Breast epithelium (tissue), 3 donors: ENCODE measurements around the gene OAS2.

Experiments used
- CTCF ChIP-seq, 3 donors: fragments of 450-650 bp; IDR thresholded peaks; one replicate each; pipeline ENCODE4 v1.5.1; 2016 to 2017; ENCODE audit warnings: antibody characterized with exemption in 3 of 3, mild to moderate bottlenecking in 3 of 3, moderate library complexity in 3 of 3
- POLR2A ChIP-seq: fragments of 450-650 bp; IDR thresholded peaks from one replicate; pipeline ENCODE4 v1.6.1; 2016; ENCODE audit warnings: antibody characterized with exemption, mild to moderate bottlenecking, moderate library complexity
- POLR2AphosphoS5 ChIP-seq, 3 donors: sonication (generic); formaldehyde crosslinking; IDR thresholded peaks; one replicate each; pipeline ENCODE4 v1.6.1; 2017; ENCODE audit warnings: antibody characterized with exemption in 3 of 3

- no peak for TF ChIP-seq CTCF (IDR thresholded peaks at IDR 0.05)
- TF ChIP-seq POLR2AphosphoS5 (IDR thresholded peaks at IDR 0.05): no peak
- TF ChIP-seq POLR2A: no peak
Observed at GRCh38 chr12:112950701-112951100, 27.6 kb upstream of the OAS2 start.
